Stimulated activated CD4-positive, alpha-beta T cell treated with anti-CD3 and anti-CD28 coated beads, Interleukin-2, amount 100 ng/mL, for 4 hours (primary cell): ENCODE data around the gene GJA5.
"Not testable (repeated sequence)": the region's sequence is repeated elsewhere in the genome, so short reads cannot be mapped to it uniquely, and the experiment has no call there.

Experiments used
- DNase-seq: peaks from one replicate; pipeline ENCODE4 v3.0.0-alpha.2; 2020; ENCODE audit warnings: low read depth

The GJA5 gene

DNA sequence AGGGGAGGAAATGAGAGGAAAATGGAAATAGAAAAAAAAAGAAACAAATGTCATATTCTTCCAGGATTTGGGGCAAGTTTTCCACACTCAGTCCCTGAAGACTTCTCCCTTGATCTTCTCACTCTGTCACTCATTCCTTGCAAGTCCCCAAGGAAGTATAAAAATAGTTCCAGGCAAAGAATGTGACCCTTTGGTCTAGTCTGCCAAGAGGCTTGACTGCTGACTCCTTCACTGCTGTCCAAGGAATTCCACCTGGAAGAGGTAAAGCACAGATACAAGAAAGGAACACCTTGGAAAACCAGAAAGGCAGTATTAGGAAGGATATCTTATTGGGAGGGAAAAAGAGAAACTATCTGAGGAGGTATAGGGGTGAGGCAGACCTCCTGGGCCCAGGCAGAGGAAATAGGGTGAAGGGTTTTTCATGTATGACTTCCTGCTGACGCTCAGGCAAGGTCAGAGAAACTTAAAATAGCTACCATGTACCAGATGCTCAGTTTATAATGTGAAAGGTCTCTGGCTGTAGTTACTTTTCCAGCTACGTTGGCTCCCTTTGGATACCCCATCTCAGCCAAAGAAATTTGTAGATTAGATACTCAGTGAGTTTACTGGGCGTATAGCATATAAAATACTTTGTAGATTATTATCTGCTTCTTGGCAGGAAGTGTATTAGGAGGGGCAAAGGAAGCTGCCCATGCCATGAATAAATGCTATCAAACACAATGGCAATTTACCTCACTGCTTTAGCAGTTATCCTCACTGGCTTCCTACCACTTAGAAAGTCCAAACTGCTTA lies 2.0 kb upstream of the GJA5 start:
- DNase-seq, result no peak

DNA sequence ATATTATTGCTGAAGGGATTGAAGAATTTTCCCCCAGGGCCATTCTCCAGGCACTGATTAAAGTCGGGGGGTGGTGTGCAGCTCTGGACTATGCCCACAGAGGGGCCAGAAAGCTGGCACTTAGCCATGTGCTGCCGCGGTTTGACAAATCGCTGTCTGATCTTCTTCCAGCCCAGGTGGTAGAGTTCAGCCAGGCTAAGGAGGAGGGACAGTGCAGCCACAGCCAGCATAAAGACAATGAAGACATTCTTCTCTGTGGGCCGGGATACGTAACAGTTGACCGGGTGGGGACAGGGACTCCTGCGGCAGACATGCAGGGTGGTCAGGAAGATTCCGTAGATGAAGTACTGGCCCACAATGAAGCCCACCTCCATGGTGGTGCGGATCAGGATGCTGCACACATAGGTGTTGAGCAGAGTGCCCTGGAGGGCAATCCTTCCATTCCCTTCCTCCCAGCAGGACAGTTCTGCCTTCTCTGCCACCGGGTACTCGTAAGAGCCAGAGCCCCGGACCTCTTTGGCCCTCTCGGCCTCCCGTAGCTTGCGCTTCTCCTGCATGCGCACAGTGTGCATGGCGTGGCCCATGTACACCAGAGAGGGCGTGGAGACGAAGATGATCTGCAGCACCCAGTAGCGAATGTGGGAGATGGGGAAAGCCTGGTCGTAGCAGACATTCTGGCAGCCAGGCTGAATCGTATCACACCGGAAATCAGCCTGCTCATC lies 1.9 kb downstream of the GJA5 start:
- DNase-seq, result no peak

DNA sequence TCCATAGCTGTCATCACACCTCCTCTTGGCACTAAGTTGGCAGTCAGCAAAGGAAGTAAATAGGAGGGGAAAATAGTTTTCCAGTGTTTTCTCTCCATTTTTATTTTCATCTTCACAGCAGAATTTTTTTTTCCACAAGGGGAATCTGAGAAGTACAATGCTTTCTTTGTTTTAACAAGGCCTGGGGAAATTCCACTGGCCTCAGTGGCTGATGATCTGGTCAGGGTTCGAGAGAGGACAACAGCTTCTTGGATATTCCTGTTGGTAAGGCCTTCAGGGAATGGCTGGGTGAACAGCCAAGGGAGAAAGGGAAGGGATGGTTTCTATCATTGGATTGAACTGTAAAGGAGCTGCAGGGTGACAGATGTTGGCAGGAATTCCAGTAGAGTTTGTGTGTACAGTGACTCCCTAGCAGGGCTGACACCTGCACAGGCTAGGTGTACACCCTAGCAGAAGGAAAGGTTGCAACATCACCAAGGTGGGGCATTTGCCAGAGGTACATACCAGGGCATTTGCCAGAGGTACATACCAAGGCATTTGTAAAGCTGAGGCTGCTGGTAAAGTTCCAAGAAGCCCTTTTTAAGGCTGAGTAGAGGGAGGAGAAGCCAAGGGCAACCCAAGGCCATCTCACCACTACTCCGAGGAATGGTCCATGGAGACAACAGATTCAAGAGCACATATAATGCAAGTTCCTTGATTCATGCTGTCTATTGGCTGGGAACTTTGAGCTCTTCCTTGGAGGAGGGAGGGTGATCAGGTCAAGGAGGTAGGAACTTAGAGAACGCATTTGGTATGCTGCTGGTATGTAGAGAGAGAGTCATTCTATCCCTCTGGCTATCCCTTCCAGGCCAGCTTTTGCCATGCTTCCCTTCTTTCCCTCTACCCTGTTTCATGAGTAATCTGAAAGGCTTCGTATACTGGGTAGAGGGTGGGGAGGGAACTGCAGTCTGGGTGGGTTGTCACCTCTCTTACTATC lies 3.1 kb downstream of the GJA5 start:
- DNase-seq, result no peak

DNA sequence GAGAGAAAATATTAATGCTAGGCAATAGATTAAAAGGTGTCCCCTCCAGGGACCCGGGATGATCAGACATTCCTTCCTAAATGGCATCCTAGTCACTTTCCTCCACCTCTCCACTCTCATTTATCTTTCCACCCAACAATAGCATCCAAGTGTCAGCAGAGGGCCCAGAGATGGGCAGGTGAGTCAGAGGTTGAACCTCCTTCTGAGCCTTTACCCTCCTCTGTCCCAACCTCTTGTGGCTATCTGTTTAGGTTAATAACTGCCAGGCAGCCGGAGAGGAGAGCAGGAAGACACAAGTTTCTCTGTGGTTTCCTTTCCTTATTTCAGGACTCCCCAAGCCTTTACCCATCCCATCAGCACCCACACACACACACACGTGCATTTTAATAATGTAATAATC lies 4.1 kb downstream of the GJA5 start:
- DNase-seq, result no peak

GRCh38 chr1:147754661-147755060 lies 5.7 kb downstream of the GJA5 start:
- DNase-seq, result no peak

DNA sequence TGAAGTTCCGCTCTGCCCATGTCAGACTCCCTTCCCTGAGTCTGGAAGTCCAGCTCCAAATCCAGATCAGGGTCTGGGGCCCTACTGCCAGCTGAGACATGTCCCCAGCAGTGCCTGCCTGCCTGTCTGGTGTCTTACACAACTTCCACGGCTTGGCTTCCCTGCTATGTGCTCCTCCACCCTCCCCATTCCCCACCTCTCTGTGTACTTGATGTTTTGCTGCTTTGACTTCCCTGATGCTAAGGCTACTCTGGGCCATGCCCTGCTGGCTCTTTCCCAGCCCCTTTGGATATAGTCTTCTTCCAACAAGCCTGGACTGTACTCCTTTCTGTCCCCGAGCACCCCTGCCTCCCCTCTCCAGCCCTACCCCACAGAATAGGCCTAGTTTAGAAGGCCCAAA lies 7.3 kb downstream of the GJA5 start:
- DNase-seq, result no peak

GRCh38 chr1:147752511-147752910 lies 7.9 kb downstream of the GJA5 start:
- no peak for DNase-seq

GRCh38 chr1:147751346-147751745 lies 9.1 kb downstream of the GJA5 start:
- DNase-seq, result no peak

DNA sequence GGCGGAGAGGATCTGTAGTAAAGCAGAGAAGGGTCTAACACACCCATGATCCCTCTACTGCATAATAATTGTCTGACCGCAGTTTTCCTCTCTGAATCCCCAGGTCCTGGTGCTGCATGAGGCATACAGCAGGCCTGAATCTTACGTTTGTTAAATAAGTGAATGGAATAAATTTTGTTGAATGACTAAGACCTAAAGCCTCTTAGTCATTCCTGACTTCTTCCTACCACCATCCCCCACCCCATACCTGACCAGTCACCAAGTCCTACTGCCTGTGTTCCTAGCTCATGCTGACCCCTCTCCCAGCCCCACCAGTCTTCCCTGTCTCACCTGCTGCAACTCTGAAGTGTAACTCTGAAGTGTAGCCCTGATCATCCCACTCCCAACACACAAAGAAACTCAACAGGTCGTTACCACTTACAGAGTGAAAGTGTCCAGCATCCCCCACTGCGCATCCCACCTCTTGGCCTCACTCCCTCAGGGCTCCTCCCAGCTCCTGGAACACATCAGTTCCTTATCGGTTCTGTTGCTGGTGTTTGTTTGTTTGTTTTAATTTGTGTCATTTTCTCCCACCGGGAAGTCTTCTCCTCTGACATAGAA lies 9.7 kb downstream of the GJA5 start:
- no peak for DNase-seq

- DNase-seq, result no peak
Measured at GRCh38 chr1:147749792-147750191, 10.6 kb downstream of the GJA5 start.

DNA sequence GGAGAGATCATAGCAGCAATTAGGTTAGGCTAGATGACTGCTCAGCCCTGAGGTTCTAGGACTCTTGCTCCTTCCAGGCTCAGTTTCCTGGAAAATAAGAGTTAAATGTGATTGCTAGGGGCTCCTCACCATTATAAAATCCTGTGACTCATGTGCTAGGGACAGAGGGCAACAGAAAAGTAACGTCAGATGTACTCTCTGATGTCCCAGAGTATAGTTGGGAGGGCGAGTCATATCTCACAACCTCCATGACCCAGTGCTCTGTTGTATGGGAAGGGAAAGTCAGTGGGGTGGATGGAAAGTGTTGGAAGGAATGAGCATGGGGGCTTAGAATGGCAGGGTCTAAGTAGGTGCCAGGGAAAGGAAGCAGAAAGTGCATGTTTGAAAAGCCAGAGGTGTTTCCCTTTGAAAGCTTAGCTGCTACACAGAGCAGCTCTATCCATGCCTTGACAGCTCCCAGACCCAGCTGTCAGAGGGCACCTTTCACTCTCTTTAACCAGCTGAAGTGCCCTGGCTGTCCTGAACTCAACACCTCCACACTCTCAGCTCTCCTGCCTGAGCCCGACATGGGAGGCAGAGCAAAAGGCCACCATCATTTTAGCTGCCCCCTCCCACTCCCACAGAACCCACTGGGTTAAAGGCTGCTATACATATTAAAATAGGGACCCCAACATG lies 11.6 kb downstream of the GJA5 start:
- no peak for DNase-seq

- no peak for DNase-seq
Measured at GRCh38 chr1:147747966-147748365, 12.4 kb downstream of the GJA5 start.

- DNase-seq, result no peak
Measured at GRCh38 chr1:147745271-147745670, 15.1 kb downstream of the GJA5 start.

- no peak for DNase-seq
Measured at GRCh38 chr1:147741065-147741464, 19.3 kb downstream of the GJA5 start.

- no peak for DNase-seq
Measured at GRCh38 chr1:147740391-147740790, 20.0 kb downstream of the GJA5 start.

DNA sequence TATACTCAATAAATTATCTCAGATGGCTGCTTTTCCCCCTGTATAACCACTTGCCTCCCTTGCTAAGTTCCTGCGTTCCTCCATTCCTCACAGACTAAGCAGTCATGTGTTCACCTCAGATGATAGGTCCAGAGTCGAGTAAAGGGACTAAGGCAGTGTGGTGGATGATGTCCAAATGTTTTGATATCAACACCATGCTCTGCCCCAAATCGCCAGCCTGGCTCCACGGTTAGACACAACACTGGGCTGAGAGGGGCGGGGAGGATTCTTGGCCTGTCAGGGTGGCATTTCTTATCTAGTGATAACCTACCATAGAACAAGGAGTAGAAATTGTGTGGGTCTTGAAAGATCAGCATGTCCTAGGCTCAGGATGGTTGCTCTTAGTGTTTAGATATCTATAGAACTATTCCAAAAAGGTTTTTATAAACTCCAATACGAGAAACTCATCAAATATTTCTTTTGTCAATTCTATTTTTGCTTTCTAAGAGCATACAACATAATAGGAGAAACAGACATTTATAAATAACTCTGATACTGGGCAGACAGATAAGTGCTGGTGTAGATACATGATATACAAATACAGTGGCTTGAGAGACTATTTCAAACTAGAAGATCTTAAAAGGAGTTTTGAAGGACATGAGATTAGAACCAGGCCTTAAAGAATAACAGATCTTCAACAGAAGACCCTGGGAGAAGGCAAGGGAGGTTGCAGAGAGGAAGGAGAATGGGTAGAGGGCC lies 21.5 kb downstream of the GJA5 start:
- DNase-seq, result no peak

DNA sequence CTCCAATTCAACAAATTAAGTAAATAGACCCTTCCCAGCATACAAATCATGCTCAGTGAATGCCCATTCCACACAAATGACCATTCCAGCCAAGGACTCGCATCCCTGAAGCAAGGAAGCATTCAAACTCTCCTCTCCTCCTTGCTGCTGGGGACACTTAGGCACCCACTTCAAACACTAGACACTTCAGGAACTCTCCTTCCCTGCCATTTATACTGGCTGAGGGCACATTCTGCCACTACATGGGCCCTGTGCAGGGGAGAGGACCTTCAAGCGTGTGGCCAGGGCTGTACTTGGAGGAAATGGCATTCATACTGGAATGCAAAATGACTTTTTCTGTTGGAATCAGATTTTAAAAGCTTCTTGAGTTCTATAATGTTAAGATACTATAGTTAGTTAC lies 22.3 kb downstream of the GJA5 start:
- DNase-seq, result no peak

GRCh38 chr1:147736883-147737282 lies 23.5 kb downstream of the GJA5 start:
- no peak for DNase-seq

- no peak for DNase-seq
Measured at GRCh38 chr1:147735423-147735822, 25.0 kb downstream of the GJA5 start.

DNA sequence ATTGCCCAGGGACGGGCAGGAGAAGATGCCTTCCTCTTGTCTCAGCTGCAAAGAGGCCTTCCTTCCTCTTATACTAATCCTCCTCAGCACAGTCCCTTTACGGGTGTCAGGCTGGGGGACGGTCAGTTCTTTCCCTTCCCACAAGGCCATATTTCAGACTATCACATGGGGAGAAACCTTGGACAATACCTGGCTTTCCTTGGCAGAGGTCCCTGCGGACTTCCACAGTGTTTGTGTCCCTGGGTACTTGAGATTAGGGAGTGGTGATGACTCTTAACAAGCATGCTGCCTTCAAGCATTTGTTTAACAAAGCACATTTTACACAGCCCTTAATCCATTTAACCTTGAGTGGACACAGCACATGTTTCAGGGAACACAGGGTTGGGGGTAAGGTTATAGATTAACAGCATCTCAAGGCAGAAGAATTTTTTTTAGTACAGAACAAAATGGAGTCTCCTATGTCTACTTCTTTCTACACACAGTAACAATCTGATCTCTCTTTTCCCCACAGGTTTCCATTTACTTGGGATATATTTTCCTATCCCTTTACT lies 26.0 kb downstream of the GJA5 start:
- not testable (repeated sequence) for DNase-seq
